GM19467 (cell line): ENCODE measurements around the gene DRD2.

Experiments
- ATAC-seq: cut with Tn5 transposase; IDR thresholded peaks from one replicate; pipeline ENCODE4 v1.9.1; 2021; ENCODE audit warnings: mild to moderate bottlenecking, moderate library complexity; ENCODE audit not compliant: unreplicated experiment

Gene DRD2

DNA sequence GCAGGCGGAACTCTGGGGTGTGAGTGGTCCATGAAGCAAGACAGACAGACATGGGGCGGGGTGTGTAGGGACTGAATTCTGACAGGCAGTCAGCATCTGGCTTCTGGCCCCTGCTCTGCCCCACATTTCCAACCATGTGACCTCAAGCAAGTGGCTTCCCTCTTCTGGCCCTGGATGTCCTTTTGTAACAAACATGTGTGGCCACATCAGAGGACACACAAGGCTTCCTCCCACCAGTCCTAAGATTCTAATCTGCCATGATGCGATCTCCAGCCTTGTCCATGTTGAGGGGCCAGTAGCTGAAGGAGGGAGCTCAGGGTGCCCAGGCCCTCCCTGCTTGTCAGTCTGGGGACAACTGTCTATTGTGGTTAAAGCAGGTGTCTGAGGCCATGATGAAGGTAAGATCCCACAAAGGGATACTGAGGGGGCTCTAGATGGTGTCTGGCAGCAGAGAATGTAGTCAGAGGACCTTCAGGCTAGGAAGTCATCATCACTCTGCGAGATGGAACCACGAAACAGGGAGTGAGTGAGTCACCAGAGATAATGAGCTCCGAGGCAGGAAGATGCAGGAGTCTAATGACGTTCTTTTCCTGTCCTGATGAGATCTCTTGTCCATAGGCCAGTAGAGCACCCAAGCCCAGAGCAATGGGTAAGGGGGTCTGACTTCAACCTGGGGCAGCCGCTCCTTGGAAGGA, 27.4 kb downstream of the DRD2 start:
- ATAC-seq: no peak

DNA sequence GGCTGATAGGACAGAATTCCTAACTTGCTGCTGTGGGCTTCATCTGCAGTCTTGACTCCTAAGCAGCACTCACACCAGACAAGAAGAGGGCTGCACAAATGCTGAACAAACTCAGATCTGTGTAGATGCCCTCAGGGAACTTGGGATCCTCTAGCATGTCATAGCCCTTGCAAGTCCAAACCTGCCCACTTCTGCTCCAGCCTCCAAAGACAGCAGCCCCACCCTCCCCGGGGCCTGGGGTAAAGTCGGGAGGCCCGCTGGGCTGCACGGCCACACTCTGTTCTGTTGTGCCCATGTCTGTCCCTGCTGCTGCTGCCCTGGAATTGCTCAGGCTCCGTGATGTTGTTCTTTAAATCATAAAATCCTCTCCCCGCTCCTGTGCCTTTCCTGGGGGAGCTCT, 28.3 kb downstream of the DRD2 start:
- no peak for ATAC-seq

DNA sequence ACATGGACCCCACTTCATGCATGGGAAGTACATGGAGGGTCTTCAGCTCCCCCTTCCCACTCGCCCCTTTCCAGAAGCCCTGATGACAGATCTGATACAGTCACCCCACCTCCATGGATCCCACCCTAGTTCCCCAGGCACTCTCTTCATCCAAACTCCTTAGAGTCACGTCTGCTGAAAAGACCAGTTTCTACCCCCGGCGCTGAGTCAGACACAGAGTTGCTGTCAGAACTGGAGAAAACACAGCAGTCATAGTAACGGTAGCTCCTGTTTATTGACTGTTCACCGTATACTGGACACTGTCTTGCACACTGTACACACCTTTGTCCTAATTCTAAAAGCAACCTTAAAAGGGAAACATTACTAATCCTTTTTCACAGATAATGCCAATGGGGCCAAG, 29.1 kb downstream of the DRD2 start:
- ATAC-seq: no peak

DNA sequence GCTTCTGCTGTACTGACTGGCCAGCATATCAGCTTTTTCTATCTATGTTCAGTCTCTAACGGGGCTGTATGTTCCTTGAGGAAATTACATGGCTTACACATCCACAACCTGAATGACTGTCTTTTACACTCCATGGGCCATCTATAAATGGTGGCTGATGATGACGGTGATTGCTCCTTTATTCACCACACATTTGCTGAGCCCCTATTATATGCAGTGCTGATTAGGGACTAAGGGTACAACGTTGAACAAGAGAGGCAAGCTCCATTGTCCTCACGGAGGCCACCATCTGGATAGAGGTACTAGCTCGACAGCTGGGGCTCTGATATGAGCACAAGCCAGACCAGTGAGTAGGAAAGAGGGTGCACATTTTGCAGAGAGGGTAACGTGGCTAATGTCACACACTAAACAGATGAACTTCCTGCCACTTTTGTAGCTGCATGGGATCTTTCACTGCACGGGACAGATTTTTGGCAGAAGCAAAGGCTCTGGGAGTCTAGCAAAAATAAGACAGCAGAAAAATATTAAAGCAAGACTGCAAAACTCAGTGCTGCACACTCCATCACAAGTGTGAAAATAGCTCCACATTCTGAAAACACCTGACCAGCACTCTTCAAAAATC, 30.6 kb downstream of the DRD2 start:
- ATAC-seq: no peak

DNA sequence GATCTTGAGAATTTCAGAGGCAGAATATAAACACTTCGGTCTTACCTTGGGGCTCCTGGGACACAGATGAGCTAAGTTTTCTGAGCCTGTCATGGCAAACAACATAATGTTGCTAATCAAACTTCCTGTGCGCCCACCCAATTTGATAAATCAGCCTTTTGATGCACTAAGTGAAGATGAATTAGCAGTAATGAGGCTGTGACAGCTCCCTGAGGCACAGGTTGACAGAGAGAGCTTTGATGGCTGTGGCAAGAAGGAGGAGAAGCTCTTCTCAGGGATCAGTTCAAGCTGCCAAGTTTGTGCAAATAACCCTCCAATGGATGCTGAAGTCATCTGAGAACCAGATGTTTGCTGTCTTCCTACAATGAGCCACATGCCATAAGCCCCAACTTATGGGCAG, 34.4 kb downstream of the DRD2 start:
- ATAC-seq: no peak

DNA sequence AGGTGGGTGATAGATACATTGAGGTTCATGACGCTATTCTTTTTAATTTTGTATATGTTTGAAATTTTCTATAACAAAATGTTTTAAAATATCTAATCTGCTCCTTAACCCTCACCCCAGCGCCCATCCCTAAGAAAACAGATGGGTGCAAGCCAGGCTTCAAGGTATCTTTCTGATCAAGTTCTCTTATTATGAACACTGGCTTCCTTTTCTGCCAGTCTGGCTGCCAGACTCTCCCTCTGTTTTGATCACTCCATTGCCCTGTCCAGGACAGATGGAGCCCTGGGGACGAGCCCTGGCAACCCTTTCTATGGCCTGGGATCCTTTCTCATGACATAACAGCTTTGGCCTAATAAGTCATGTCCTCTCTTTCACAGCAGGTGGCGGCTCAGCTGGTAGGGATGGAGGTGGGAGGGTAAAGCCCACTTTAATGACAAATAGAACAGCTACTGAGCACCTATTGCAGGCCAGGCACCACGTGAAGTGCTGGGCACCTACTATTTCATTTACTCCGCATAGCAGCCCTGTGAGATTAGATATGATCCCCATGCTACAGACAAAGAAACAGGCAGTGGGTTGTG, 38.4 kb downstream of the DRD2 start:
- ATAC-seq: no peak

DNA sequence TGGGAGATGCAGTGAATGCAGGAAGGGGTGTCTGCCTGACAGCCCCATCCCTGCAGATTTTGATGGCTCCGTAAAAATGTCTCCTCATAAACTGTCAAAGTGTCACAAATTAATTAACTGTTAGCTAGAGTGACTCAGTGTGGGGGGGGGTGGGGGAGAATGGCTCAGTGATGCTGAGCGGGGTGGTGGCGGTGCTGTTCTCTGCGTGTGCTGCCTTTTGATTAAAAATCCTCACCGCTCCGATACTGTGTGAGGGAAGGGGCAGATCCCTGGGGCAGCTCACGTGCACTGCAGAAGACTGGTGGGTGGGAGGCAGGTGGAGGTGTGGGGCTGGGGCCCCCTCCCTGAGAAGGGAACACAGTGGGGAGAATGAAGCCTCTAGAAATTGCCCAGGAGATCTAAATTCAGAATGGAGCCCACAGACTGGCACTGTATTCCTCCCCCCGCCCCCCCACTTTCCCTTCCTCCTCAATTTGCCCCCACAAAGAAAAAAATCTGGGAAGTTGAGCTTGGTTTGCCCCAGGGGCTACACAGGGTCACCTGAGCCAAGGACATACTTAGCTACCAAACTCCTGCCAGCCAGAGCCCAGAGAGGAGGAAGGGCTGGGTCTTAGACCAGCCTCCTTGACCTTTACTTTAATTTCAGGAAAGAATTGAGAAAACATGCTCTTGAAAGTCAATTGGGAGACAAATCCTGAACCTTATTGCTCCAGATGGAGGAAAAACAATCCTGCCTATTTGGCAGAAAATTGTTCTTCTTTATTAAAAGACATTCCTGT, 39.8 kb downstream of the DRD2 start:
- ATAC-seq: no peak

DNA sequence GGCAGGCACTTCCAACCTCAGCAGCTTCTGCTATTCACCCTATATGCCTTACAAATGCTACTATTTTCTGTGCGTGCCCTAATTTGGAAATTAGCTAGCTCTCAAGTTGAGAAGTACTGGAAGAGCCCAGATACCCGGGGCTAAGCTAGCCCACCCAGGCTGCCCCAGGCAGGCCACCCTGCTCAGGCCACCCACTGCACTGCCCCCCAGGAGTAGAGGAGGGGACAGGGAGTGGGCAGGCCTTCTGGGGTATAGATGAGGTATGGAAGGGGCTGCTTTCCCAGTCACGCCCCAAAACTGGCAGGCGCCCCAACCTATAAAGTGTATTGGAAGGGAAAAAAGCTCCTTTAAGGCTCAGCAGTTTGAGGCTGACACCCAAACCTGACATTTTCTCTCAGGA, 43.5 kb downstream of the DRD2 start:
- ATAC-seq: no peak

DNA sequence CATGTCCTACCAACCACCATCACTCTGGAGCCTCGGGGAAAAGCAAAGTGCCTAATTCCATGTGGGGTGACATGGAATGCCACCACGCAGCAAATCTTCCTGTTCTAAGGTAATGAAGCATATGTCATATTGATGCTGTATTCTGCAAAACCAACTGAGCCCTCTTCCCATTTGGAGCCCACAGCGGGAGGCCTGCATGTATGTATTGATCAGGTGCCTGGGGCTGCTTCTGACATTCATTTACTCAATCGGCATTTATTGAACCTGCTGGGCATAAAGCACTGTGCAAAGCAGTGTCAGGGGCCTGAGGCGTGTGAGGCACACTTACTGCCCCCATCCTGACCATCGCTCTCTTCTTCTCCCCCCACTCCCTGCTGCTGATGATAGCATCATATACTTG, 48.5 kb downstream of the DRD2 start:
- no peak for ATAC-seq

DNA sequence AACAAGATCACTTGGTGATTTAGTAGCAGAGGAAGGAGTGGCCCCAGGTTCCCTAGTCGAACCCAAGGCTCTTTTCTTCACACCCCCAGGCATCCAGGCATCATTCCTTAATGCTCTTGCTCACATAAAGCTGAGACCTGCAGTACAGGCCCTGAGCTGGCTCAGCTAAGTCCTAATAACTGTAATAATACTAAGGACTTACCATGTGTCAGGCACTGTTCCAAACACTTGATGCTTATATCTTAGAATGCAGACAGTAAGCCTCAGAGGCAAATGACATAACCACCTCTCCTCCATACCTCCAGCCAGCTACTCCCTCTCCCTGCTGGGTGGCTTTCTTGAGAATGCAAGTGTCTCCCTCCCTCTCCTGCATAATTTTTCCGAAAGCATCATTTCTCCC, 54.4 kb downstream of the DRD2 start:
- no peak for ATAC-seq

DNA sequence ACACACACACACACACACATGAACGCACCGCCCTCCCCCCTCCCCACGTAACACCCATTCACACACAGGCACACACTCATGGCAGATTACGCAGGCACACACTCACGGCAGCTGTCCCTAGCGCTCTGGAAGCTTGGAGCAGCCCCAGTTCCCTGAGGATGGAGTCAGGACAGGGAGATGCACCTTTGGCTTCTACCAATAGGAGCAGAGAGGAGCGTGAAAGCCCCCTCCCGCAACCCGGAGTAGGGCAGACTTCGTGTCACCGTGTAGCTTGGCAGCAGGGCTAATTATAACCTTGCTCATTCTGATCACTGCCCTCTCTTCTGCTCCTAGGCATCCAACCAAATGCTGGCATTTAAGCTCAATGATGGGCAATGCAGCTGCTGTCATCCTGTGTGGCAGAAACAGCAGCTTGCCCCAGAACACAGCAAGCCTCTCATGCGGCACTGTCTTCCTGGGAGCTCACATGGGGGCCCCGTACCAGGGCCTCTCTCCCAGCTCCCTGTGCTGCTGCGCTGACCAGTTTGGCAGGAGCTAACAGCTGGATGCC, 55.7 kb downstream of the DRD2 start:
- no peak for ATAC-seq

DNA sequence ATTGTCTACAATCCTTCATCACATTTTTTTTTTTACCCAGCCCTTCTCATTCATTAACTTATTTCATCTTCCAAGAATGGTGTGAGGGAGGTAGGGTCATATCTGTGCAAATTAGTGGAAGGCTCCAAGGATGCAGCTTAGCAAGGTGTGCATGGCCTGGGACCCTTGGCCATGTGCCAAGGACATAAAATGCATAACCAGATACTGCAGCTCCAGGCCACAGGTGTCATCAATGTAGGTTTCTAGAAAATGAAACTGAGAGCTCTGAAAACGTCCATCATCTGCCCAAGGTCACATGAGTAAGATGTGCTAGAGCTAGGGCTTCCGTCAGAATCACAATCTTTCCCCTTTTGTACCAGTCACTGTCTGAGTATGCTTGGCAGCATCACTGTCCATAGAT, 57.8 kb downstream of the DRD2 start:
- no peak for ATAC-seq

DNA sequence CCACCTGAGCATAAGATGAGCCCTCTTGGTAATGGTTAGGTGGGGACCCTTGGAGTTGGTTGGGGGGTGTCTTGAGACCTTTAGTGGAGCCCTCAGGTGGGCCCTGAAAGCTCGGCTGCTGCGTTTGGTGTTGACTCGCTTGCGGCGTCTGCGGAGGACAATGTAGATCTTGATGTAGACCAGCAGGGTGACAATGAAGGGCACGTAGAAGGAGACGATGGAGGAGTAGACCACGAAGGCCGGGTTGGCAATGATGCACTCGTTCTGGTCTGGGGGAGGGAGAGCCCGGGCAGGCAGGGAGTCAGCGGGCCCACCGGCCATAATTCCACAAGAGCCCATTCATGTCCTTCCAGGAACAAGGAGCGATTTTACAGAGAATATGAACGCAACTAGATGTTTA, 59.9 kb downstream of the DRD2 start:
- no peak for ATAC-seq

DNA sequence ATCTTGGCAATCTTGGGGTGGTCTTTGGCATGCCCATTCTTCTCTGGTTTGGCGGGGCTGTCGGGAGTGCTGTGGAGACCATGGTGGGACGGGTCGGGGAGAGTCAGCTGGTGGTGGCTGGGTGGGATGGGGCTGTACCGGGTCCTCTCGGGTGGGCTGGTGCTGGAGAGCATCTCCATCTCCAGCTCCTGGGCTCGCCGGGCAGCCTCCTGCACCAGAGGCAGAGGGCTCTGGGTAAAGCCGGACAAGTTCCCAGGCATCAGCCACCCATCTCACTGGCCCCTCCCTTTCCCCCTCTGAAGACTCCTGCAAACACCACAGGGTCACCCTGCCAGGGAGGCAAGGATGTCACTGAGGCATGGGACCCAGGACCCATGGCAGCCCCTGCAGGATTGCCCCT, 62.5 kb downstream of the DRD2 start:
- no peak for ATAC-seq

DNA sequence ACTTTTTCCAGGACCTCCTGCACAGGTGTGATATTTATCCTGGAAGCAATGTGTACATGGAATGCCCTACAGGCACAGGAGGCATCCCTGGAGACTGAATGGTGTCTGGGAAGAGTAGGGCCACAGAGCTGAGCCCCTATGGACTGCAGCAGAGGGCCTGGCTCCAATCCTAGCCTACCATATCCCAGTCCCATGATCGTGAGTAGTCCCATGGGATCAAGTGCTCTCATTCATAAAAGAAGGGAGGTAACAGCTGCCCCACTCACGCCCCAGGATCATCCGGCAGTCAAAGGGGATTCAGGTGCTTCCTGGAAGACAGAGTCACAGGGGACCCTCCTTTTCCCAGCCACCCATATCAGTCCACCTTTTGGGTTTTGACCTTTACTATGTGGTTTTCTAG, 63.7 kb downstream of the DRD2 start:
- no peak for ATAC-seq

DNA sequence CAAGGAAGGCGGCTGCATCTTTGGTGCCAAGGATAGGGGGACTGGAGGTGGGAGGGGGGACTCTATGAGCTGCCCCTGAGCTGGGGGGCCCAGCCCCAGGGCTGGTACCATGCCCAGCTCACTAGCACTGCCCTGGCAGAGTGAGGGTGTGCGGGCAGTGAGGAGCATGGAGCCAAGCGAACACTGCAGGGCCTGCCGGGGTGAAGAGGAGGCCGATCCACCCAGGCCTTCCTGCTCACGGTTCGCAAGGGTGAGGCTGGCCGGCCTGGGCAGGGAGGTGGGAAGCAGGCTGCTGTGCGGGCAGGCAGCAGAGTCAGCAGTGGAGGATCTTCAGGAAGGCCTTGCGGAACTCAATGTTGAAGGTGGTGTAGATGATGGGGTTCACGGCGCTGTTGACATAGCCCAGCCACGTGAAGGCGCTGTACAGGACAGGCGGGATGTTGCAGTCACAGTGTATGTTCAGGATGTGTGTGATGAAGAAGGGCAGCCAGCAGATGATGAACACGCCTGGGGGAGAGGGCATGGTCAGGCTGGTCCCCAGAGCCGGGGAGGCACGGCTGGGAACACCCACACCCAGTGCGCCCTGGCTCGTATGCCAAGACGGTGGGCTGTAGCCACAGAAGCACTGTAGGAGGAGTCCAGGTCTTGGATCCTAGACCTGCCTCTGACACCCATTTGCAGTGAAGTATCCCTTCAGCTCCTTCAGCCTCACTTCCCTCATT, 64.6 kb downstream of the DRD2 start:
- no peak for ATAC-seq

DNA sequence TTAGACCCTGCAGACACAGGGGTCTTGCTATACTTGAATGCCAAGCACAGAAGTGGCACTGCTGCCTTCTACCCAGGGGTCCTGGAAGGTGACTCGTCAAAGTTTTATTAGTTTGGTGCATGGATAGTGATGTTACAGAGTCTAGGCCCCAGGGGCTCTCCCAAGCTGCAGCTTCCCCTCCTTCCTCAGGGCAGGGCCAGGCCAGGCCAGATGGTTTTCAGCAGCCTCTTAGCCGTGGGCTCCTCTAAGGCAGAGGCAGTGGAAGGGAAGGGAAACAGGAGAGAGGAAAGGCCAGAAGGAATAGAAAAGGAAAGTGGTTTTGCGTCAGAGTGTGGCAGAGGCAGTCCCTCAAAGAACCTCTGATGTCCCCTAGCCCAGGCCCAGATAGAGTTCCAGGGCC, 65.7 kb downstream of the DRD2 start:
- no peak for ATAC-seq

DNA sequence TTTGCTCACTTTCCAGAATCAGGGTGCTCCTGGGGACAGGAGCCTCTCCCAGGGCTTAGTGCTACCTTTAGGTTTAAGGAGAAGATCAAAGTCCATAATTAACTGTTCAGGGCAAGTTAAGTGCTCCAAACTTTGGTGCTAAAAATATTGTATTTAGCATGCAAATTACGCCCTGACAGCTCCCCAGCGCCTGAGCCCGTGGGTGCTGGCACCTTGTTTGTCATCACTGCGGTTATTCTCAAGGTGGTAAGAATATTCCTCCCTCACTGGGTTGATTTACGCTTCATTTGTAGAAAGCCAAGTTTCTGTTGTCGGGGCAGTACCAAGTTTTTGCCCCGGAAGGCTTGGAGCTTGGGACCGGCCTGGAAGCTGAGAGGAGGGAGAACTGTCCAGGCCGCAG, 66.3 kb downstream of the DRD2 start:
- no peak for ATAC-seq

DNA sequence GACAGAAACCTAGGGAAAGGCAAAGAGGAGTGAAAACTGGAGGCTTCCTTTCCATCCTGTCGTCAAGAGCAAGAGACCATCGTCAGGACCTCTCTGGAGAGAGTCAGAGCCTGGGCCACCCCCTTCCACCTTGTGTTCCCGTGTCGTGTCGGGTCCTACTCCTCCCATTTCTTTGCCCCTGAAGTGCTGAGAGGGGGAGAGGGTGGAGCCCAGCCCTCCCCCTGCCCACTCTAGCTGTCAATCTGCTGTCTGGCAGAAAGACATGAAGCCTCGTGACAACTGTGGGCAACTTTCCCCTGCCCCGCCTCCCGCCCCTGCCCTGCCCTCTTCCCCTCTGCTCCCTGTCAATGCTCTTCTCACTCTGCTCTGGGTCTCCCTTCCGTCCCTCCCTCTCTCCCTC, 67.0 kb downstream of the DRD2 start:
- ATAC-seq: no peak

DNA sequence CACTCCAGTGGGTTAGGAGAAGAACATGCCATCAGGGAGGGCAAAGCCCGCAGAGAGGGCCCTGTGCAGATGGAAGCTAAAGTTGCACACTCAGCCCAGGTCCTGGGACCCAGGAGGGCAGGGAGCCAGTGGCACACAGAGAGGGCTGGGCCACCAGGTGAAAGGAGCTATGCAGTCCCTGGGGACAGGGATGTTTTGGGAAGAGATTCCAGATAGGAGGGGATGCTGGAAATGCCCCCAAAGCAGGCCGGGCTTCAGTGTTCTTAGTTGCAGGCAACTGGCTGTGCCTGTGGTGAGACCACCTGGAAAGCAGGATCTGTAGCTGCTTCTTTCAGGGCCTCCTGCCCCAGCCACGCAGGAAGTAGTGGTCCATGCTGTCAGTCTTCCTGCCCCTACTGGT, 68.0 kb downstream of the DRD2 start:
- ATAC-seq: no peak
